Activated naive CD8-positive, alpha-beta T cell treated with anti-CD3 and anti-CD28 coated beads, Interleukin-2, amount 50 U/mL, for 24 hours (primary cell): ENCODE data around the gene ETV6.

ENCODE experiments used
- ATAC-seq: fragments of 150-1000 bp; cut with Tn5 transposase; one replicate; pipeline ENCODE4 v1.10.0; 2021
- DNase-seq: peaks from one replicate; pipeline ENCODE4 v3.0.0; 2021
- H3K27ac Mint-ChIP-seq: one replicate; pipeline ENCODE4 v1.8.0; 2021; ENCODE audit warnings: mild to moderate bottlenecking, mixed read lengths
- H3K27me3 Mint-ChIP-seq: one replicate; pipeline ENCODE4 v1.8.0; 2021; ENCODE audit warnings: mixed read lengths
- H3K36me3 Mint-ChIP-seq: one replicate; pipeline ENCODE4 v1.8.0; 2021; ENCODE audit warnings: low read depth, mixed read lengths
- H3K4me1 Mint-ChIP-seq: one replicate; pipeline ENCODE4 v1.8.0; 2021; ENCODE audit warnings: mixed read lengths
- H3K4me3 Mint-ChIP-seq: one replicate; pipeline ENCODE4 v1.8.0; 2021; ENCODE audit warnings: mild to moderate bottlenecking, moderate library complexity, mixed read lengths
- H3K9me3 Mint-ChIP-seq: one replicate; pipeline ENCODE4 v1.8.0; 2021; ENCODE audit warnings: mixed read lengths

ETV6 gene

DNA sequence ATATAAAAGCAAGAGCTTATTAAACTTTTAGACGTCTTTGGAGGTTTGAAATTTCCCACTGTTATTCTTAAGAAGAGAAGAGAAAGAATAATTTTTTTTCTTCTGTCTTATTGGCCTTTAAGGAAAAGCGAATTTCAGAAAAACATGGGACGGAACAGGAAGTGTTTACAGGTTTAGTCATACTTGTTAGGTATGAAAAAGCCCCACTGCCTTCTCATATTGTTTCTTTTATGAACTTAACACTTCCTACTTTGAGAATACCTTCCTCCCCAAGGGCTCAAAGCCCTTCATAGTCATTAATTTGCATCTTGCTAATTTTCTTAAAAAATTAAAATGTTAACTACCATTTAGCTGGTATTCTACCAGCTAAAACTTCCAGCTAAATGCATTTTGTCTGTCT, 82.0 kb downstream of the ETV6 start:
- ATAC-seq = no peak
- no peak for DNase-seq
- peak overlapping the region; percentile 14 for H3K4me3 Mint-ChIP-seq

DNA sequence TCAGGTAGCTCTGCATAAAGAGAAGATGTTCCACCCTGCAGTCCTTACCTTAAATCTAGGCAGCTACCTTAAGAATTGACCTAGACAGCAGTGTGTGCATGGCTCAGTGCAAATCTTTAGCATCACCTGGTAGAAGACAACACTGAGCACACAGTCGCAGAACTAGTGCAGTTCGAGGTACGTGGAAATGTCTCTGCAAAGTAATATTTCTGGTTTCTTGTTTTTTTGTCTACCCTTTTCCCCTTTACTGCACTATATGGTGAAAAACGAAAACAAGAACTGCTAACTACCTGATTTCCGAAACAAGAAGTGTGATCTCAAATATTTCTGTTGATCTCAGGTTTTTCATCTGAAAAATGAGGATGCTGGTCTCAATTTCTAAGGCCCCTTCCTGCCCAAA, 82.5 kb downstream of the ETV6 start:
- Mint-ChIP-seq H3K4me3 (no peak overlapping the region), H3K27ac (peak overlapping the region; percentile 80), H3K27me3 (no peaks in the 10 kb centered on the region), H3K9me3 (no peaks in the 10 kb centered on the region), H3K36me3 (peaks cover 15% of the 10 kb centered on the region), H3K4me1 (peaks cover 79% of the 10 kb centered on the region)
- DNase-seq = no peak
- no peak for ATAC-seq

More for the DNA sequence above, 82.0 kb downstream of the ETV6 start:
- peaks cover 15% of the 10 kb centered on the region for H3K36me3 Mint-ChIP-seq
- H3K9me3 Mint-ChIP-seq = no peaks in the 10 kb centered on the region
- H3K4me1 Mint-ChIP-seq = peaks cover 84% of the 10 kb centered on the region
- no peaks in the 10 kb centered on the region for H3K27me3 Mint-ChIP-seq
- peak overlapping the region; percentile 80 for H3K27ac Mint-ChIP-seq

- no peaks in the 10 kb centered on the region for H3K9me3 Mint-ChIP-seq
- H3K27ac Mint-ChIP-seq = peak overlapping the region; percentile 80
- no peak for DNase-seq
- ATAC-seq = peak; percentile 21
- peak overlapping the region; percentile 37 for H3K4me3 Mint-ChIP-seq
- peaks cover 73% of the 10 kb centered on the region for H3K4me1 Mint-ChIP-seq
- no peaks in the 10 kb centered on the region for H3K27me3 Mint-ChIP-seq
- peaks cover 15% of the 10 kb centered on the region for H3K36me3 Mint-ChIP-seq
These were observed 83.2 kb downstream of the ETV6 start for GRCh38 chr12:11732715-11733114.

- H3K36me3 Mint-ChIP-seq = peaks cover 15% of the 10 kb centered on the region
- DNase-seq (no peak), ATAC-seq (no peak)
- H3K27ac Mint-ChIP-seq = no peak overlapping the region
- no peaks in the 10 kb centered on the region for H3K9me3 Mint-ChIP-seq
- H3K4me3 Mint-ChIP-seq = no peak overlapping the region
- H3K27me3 Mint-ChIP-seq = no peaks in the 10 kb centered on the region
- H3K4me1 Mint-ChIP-seq = peaks cover 55% of the 10 kb centered on the region
These were observed 85.2 kb downstream of the ETV6 start for GRCh38 chr12:11734580-11735180.

DNA sequence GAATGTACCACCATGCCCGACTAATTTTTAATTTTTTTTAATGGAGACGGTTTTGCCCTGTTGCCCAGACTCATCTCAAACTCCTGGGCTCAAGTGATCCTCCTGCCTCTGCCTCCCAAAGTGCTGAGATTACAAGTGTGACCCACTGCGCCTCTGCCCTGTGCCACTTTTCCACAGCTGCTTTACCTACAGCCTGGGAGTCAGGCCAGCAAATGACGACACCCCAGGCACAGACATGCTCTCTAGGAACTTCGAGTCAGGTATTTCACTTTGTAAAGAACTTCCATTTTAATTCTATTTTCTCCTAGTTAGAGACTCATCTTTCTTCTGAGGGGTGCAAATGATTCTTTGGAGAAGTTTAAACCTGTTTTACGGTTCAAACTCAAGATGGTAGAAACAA, 89.0 kb downstream of the ETV6 start:
- no peak for DNase-seq
- ATAC-seq = no peak
- H3K27ac Mint-ChIP-seq = no peak overlapping the region
- no peak overlapping the region for H3K4me3 Mint-ChIP-seq
- H3K27me3 Mint-ChIP-seq = no peaks in the 10 kb centered on the region
- peaks cover 30% of the 10 kb centered on the region for H3K4me1 Mint-ChIP-seq
- peaks cover 10% of the 10 kb centered on the region for H3K36me3 Mint-ChIP-seq
- H3K9me3 Mint-ChIP-seq = no peaks in the 10 kb centered on the region

DNA sequence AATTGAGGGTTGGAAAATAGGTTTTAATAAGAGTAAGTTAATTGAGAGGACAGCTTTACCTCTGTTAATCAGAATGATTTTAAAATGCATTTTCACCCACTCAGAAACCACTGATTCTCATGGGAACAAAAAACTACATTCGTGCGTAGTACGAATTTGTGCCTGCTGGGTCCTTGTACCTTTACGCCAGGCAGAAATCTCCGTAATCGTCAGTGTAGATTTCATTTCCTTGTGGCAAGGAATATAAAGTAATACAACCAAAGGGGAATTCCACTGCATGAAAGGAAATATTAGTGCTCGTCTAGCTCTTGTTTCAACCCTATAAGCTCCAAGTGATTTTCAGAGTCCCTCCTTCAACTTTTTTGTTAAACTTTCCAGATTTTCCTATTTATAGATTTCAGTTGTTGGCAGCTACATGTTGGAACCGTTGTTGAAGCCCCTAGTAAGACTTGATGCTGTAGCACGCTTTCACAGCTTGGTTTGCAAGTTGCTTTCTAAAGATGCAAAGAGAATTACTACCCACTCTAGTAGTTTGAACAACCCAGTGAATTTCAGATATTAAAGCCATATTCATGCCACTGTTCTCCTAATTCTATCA, 90.6 kb downstream of the ETV6 start:
- Mint-ChIP-seq H3K9me3 (no peaks in the 10 kb centered on the region), H3K27me3 (no peaks in the 10 kb centered on the region), H3K27ac (no peak overlapping the region), H3K4me1 (peaks cover 26% of the 10 kb centered on the region), H3K4me3 (no peak overlapping the region), H3K36me3 (peaks cover 6% of the 10 kb centered on the region)
- DNase-seq (no peak), ATAC-seq (no peak)

- DNase-seq = no peak
- ATAC-seq = no peak
- H3K27ac Mint-ChIP-seq = no peak overlapping the region
- no peaks in the 10 kb centered on the region for H3K27me3 Mint-ChIP-seq
- no peaks in the 10 kb centered on the region for H3K9me3 Mint-ChIP-seq
- H3K4me3 Mint-ChIP-seq = no peak overlapping the region
- peaks cover under 1% of the 10 kb centered on the region for H3K36me3 Mint-ChIP-seq
- peaks cover 28% of the 10 kb centered on the region for H3K4me1 Mint-ChIP-seq
These were observed 92.1 kb downstream of the ETV6 start for GRCh38 chr12:11741434-11742092.

DNA sequence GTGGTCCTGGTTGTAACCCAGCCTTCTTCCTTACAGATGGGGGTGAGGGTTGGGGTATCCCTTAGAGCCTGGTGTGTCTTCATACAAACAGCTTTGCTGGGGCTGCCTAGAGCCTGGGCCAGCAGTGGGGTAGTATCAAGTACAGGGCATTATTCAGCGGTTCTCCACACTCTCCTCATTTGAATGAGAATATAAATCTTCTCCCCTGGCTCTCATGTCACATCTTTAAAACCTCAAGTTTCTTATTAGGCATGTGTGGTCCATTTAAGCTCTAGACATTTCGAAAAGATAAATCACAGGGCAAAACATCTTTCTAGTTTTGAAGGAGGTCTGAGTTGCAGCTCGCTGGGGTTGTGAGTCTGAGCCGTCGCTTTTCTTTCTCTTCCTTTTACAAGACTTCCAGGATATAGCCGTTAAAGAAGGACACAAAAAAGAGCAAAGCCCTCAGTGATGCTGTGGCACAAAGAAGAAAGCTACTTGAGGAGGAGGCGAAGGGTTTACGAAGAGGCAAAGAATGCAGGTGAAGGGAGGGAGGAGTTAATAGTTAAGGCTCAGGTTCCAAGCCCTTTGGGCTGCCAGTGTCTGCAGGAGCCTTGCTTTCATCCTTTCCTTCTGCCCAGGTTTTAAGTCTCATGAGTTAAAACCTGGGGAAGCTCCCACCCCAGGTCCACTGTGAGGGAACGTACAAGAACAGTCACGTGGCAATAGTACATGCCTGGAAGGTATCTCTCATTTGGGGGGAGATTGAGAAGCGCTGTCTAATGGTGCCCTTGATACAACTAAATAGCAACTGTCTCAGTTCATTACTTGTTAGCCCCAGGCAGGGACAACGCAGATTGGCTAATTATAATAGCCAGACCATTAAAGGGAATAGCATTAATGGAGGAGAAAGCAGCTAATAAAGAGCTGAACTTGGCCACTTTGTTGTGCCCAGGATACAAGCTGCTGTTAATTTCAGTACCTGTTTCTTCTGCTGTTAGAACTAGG, 94.2 kb downstream of the ETV6 start:
- no peaks in the 10 kb centered on the region for H3K9me3 Mint-ChIP-seq
- ATAC-seq (no peak), DNase-seq (no peak)
- H3K27me3 Mint-ChIP-seq = no peaks in the 10 kb centered on the region
- peak overlapping the region; percentile 24 for H3K27ac Mint-ChIP-seq
- no peak overlapping the region for H3K4me3 Mint-ChIP-seq
- peaks cover 36% of the 10 kb centered on the region for H3K4me1 Mint-ChIP-seq
- peaks cover 4% of the 10 kb centered on the region for H3K36me3 Mint-ChIP-seq

DNA sequence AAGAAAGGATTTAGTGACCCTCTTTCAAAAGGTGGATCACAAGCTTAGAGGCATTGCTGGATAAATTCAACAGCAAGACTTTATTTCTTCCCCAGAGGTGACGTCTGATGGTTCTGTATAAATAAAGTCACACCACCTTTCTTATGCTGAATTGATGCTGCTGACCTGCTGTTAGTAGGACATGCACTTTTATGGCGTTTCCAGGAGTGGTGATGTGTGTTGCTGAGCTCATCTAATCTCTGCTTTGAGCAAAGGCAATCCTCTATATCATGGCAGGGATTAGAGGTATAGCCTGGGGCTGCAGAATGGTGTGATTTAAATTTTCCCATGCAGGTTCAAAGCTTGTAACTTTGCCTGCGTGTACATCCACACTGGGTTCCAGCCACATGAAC, 94.9 kb downstream of the ETV6 start:
- peaks cover 4% of the 10 kb centered on the region for H3K36me3 Mint-ChIP-seq

DNA sequence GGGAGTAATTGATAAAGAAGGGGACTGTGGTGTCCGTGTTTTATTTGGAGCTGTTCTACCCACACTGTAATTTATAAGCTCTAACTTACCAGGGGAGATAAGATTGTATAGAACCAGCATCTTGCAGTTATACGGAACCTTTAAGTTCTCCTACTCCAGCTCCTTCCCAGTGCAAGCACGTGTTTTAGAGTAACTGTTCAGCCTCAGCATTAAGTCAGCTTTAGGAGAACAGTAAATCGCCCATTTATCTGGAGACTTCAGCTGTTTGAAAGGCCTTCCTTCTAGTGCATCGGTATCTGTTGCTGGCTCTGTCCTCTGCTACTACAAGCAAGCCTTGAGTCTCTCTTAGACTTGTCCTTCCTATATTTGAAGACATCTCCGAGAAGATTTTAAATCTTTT, 95.6 kb downstream of the ETV6 start:
- H3K36me3 Mint-ChIP-seq = peaks cover 4% of the 10 kb centered on the region
- no peak for ATAC-seq

More for the DNA sequence above, 94.9 kb downstream of the ETV6 start:
- ATAC-seq = no peak
- peaks cover 41% of the 10 kb centered on the region for H3K4me1 Mint-ChIP-seq
- no peaks in the 10 kb centered on the region for H3K9me3 Mint-ChIP-seq
- no peaks in the 10 kb centered on the region for H3K27me3 Mint-ChIP-seq
- no peak overlapping the region for H3K27ac Mint-ChIP-seq
- H3K4me3 Mint-ChIP-seq = no peak overlapping the region
- DNase-seq = no peak

GRCh38 chr12:11746024-11746771, 96.7 kb downstream of the ETV6 start:
- H3K36me3 Mint-ChIP-seq = peaks cover 4% of the 10 kb centered on the region
- H3K4me1 Mint-ChIP-seq = peaks cover 44% of the 10 kb centered on the region
- DNase-seq = no peak
- H3K4me3 Mint-ChIP-seq = no peak overlapping the region
- ATAC-seq = no peak
- no peaks in the 10 kb centered on the region for H3K27me3 Mint-ChIP-seq
- peak overlapping the region; percentile 53 for H3K27ac Mint-ChIP-seq
- H3K9me3 Mint-ChIP-seq = no peaks in the 10 kb centered on the region

More for the DNA sequence above, 95.6 kb downstream of the ETV6 start:
- H3K9me3 Mint-ChIP-seq = no peaks in the 10 kb centered on the region
- no peak for DNase-seq
- peak overlapping the region; percentile 1 for H3K27ac Mint-ChIP-seq
- H3K4me1 Mint-ChIP-seq = peaks cover 44% of the 10 kb centered on the region
- H3K27me3 Mint-ChIP-seq = no peaks in the 10 kb centered on the region
- no peak overlapping the region for H3K4me3 Mint-ChIP-seq

DNA sequence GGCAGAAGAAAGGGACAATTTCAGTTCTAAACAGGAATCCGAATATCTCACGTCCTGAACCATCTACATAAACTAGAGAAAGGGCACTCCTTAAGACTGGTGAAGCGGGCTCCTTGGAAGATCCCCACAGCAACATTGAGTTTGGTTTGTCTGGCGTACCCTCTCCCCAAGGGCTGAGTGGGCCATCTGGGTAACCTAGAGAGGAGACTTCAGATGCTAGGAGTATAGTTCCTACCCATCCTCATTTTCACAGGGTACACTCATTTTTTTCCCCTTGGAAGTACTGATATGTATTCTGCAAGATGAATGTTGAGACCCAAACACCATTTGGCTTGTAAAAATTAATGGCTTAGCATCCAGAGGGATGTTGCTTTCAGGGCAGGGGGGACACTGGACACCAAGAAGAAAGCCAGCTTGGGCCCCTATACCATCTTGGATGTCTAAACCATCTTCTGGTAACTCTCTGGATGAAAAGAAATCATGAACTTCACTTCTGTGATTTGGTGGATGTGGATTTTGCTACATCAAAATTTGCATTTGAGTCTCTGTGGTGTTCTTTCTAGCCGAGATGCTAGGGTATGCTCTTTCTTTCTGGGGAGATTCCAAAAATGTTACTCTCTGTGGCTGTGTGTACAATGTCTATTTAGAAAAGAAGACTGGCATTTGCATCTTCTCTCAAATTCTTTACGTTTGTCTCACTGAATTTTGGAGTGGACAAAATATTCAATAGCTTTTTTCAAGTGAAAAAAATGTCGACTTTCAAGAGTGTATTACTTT, 97.7 kb downstream of the ETV6 start:
- ATAC-seq (no peak), DNase-seq (no peak)
- no peaks in the 10 kb centered on the region for H3K9me3 Mint-ChIP-seq
- H3K36me3 Mint-ChIP-seq = peaks cover 4% of the 10 kb centered on the region
- H3K4me3 Mint-ChIP-seq = no peak overlapping the region
- H3K27me3 Mint-ChIP-seq = no peaks in the 10 kb centered on the region
- peak overlapping the region; percentile 47 for H3K27ac Mint-ChIP-seq
- H3K4me1 Mint-ChIP-seq = peaks cover 51% of the 10 kb centered on the region

DNA sequence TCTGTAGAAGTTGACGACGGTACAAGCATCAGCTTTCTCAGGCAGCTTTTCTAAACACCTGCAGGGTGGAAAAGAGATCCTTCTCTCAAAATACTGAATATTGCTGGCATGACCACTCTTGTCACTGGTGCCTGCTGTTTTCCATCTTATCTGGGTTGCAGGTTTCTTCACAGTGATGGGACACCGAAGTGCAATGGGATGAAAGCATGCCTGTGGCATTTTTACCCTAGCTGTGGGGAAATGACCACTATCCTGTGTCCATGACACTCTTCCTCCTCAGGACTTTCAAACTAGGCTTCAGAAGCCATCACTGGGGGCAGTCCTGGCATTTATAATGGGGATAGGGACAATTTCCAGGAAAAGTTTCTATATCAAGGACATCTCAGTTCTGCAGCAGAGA, 98.5 kb downstream of the ETV6 start:
- ATAC-seq (no peak), DNase-seq (no peak)
- no peak overlapping the region for H3K4me3 Mint-ChIP-seq
- peaks cover 8% of the 10 kb centered on the region for H3K36me3 Mint-ChIP-seq
- peaks cover 52% of the 10 kb centered on the region for H3K4me1 Mint-ChIP-seq
- no peak overlapping the region for H3K27ac Mint-ChIP-seq
- H3K9me3 Mint-ChIP-seq = no peaks in the 10 kb centered on the region
- no peaks in the 10 kb centered on the region for H3K27me3 Mint-ChIP-seq
